Fibroblast of villous mesenchyme (primary cell): ENCODE data around the gene PIGS. TPM values are rescaled to one million over a fixed set of nuclear protein-coding genes. Genes with fewer than 3 reads are reported as not detected.

Experiments
- DNase-seq: peaks from one replicate; pipeline ENCODE4 v3.0.0-alpha.2; 2010; ENCODE audit warnings: low read depth
- H3K4me3 ChIP-seq: 2 replicates; pipeline ENCODE4 v1.5.1; 2011; ENCODE audit warnings: low read depth, mild to moderate bottlenecking, low read length
- CTCF ChIP-seq: IDR thresholded peaks from 2 replicates; pipeline ENCODE4 v1.5.1; 2012; ENCODE audit warnings: low read depth, mild to moderate bottlenecking, low read length; ENCODE audit not compliant: insufficient read depth
- total RNA-seq: library from RNA; depleted of rRNA; stranded (reverse); fragments of >200 nt; gene quantifications from 2 replicates; pipeline ENCODE4 v1.2.3, GENCODE V29; 2012

Gene PIGS
- total RNA-seq, 1 donor = 52.7 TPM

- TF ChIP-seq CTCF = no peak
- DNase-seq = no peak
- H3K4me3 ChIP-seq = no peak overlapping the region
These were observed 63.6 kb downstream of the PIGS start for GRCh38 chr17:28507567-28508203.

- no peak for DNase-seq
- H3K4me3 ChIP-seq = no peak overlapping the region
- no peak for TF ChIP-seq CTCF
These were observed 64.4 kb downstream of the PIGS start for GRCh38 chr17:28506763-28507487.

- no peak for TF ChIP-seq CTCF
- no peak for DNase-seq
- no peak within 1 kb of the TSS for H3K4me3 ChIP-seq
These were observed 65.2 kb downstream of the PIGS start, which contains the start of gene FOXN1 for GRCh38 chr17:28505986-28506665. Gene FOXN1 (plus strand): TSS chr17:28506348. CDS start chr17:28523970, 17,622 bp downstream.

GRCh38 chr17:28503420-28503819 lies 67.9 kb downstream of the PIGS start:
- no peak for DNase-seq
- H3K4me3 ChIP-seq = no peak overlapping the region
- TF ChIP-seq CTCF = no peak

Other genes with a start within 250 kb of the PIGS start
- gene IFT20, start 236.1 kb downstream of the PIGS start, total RNA-seq = 46.7 and 51.4 TPM in 2 replicates
- gene TNFAIP1, start 235.8 kb downstream of the PIGS start, total RNA-seq = 35.1 and 50.1 TPM in 2 replicates
- gene POLDIP2, start 214.0 kb downstream of the PIGS start, total RNA-seq = 85.5 and 88.9 TPM in 2 replicates
- gene SEBOX, start 206.3 kb downstream of the PIGS start, total RNA-seq = not detected in 2 replicates
- gene VTN, start 201.2 kb downstream of the PIGS start, total RNA-seq = 5.2 and 10.0 TPM in 2 replicates
- 12.9 and 16.4 TPM in 2 replicates for gene SARM1, start 199.8 kb downstream of the PIGS start, total RNA-seq
- gene SLC46A1, start 165.3 kb downstream of the PIGS start, total RNA-seq = 8.4 and 9.5 TPM in 2 replicates
- gene SLC13A2, start 97.9 kb downstream of the PIGS start, total RNA-seq = not detected in 2 replicates
- gene FOXN1, start 65.2 kb downstream of the PIGS start, total RNA-seq = not detected in 2 replicates
- 19.6 and 21.6 TPM in 2 replicates for gene UNC119, start 18.9 kb downstream of the PIGS start, total RNA-seq
- gene ALDOC, start 5.4 kb upstream of the PIGS start, total RNA-seq = 28.9 and 41.6 TPM in 2 replicates
- gene SPAG5, start 27.5 kb upstream of the PIGS start, total RNA-seq = 21.9 and 38.4 TPM in 2 replicates
- gene RSKR, start 42.7 kb upstream of the PIGS start, total RNA-seq = 4.8 and 5.6 TPM in 2 replicates
- gene BLTP2, start 73.6 kb upstream of the PIGS start, total RNA-seq = 143 and 176 TPM in 2 replicates
- 41.6 and 57.4 TPM in 2 replicates for gene SDF2, start 90.4 kb upstream of the PIGS start, total RNA-seq
- 52.2 and 54.4 TPM in 2 replicates for gene SUPT6H, start 90.7 kb upstream of the PIGS start, total RNA-seq
- under 0.01 and 1.6 TPM in 2 replicates for gene PROCA1, start 140.4 kb upstream of the PIGS start, total RNA-seq
- gene RAB34, start 146.3 kb upstream of the PIGS start, total RNA-seq = 148 and 185 TPM in 2 replicates
- 336 and 532 TPM in 2 replicates for gene RPL23A, start 148.5 kb upstream of the PIGS start, total RNA-seq
- gene TLCD1, start 154.7 kb upstream of the PIGS start, total RNA-seq = 6.1 and 8.2 TPM in 2 replicates
- gene NEK8, start 157.3 kb upstream of the PIGS start, total RNA-seq = 2.2 and 7.4 TPM in 2 replicates
- 37.7 and 64.8 TPM in 2 replicates for gene TRAF4, start 172.5 kb upstream of the PIGS start, total RNA-seq